GM19395 (cell line): ENCODE results near the gene HAT1.

ENCODE experiments used
- ATAC-seq: cut with Tn5 transposase; IDR thresholded peaks from one replicate; pipeline ENCODE4 v1.9.1; 2021; ENCODE audit warnings: mild to moderate bottlenecking, moderate library complexity; ENCODE audit not compliant: unreplicated experiment

HAT1 gene

GRCh38 chr2:172021955-172022354 lies 99.7 kb downstream of the HAT1 start:
- no peak for ATAC-seq

- ATAC-seq = no peak
These were observed 109.3 kb downstream of the HAT1 start for GRCh38 chr2:172031536-172031935.
